ENCODE results near the gene F13B.

The F13B gene

GRCh38 chr1:197073978-197074377 is 6.9 kb upstream of the F13B start:
- TF ChIP-seq GATA2 (IDR thresholded peaks at IDR 0.05; ENCODE audit: low read depth, low read length) (no peak), GATA3 (IDR thresholded peaks at IDR 0.05; ENCODE audit: low read depth, low read length) (no peak)

DNA sequence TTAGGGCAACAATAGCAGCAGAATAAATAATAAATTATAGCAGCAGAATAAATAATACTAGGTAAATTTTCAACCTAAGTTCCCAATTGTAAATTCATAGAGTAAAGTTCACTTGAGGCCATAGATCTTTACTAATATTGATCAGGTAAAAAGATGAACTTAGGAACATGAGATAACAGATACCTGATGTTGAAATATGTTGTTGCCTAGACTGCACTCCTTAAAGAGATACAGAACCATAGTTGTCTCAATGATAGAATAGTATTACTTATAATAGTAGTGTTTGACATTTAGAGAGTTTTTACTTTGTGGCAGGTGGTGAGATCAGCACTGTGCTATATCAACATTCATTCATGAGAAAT is 378 bp upstream of the F13B start:
- TF ChIP-seq GATA2 (IDR thresholded peaks at IDR 0.05; ENCODE audit: low read depth, low read length) (no peak), GATA3 (IDR thresholded peaks at IDR 0.05; ENCODE audit: low read depth, low read length) (no peak)

DNA sequence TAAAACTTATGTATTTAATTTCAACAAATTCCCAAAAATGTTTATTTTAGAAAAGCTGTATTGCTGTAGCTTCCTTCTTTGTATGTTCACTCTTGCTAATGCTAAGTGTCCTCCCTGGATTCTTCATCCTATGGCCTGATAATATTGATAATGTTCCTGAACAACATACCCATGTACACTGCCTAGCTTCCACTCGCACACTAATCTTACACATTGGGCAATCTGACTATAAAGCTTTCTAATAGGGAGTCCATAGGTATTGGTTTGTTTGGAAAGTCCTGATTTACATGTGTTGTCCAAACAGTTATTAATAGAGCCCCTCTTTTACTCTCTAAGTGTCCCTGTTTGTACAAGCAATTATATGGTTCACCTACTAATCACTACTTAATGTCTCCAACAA is 783 bp downstream of the F13B start:
- TF ChIP-seq GATA2 (IDR thresholded peaks at IDR 0.05; ENCODE audit: low read depth, low read length) (no peak), GATA3 (IDR thresholded peaks at IDR 0.05; ENCODE audit: low read depth, low read length) (no peak)

DNA sequence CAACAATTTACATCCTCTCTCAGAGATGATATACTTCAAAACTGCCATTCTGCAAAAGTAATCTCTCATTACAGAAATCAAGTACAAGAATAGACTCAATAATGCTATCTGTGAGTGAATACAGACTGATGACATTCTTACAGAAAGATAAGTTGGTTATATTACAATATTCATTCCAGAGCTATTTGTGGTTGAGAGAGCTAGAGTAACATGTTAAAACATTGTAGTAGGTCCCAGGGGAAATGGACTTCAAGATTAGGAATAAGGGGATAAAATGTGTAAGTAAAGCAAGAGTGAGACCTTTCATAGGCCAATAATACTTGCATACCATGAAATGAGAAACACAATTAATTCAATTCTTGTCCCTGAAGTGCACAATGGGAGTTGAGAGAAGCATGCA is 1.5 kb downstream of the F13B start:
- TF ChIP-seq GATA3 (IDR thresholded peaks at IDR 0.05; ENCODE audit: low read depth, low read length) (no peak), GATA2 (IDR thresholded peaks at IDR 0.05; ENCODE audit: low read depth, low read length) (no peak)

- TF ChIP-seq GATA2 (IDR thresholded peaks at IDR 0.05; ENCODE audit: low read depth, low read length), result no peak
- no peak for TF ChIP-seq GATA3 (IDR thresholded peaks at IDR 0.05; ENCODE audit: low read depth, low read length)
Observed at GRCh38 chr1:197063212-197063611, 3.8 kb downstream of the F13B start.

GRCh38 chr1:197062692-197063091 is 4.4 kb downstream of the F13B start:
- TF ChIP-seq GATA3 (IDR thresholded peaks at IDR 0.05; ENCODE audit: low read depth, low read length), result no peak

DNA sequence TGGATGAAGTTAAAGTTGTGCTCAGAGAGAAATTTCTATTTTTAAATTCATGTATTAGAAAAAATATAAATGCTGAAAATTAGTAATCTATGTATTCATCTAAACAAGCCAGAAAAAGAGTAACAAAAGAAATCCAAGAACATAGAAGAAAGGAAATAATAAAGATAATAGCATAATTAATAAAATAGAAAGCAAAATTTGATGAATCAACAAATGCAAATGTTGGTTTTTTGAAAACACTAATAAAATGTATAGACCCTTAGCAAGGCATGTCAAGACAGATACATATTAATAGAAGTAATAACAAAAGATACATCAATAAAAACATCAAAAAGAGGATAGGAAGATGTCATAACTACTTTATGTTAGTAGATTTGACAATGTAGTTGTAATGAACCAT is 18.0 kb downstream of the F13B start:
- TF ChIP-seq GATA3 (IDR thresholded peaks at IDR 0.05; ENCODE audit: low read depth, low read length) (no peak), GATA2 (IDR thresholded peaks at IDR 0.05; ENCODE audit: low read depth, low read length) (no peak)

DNA sequence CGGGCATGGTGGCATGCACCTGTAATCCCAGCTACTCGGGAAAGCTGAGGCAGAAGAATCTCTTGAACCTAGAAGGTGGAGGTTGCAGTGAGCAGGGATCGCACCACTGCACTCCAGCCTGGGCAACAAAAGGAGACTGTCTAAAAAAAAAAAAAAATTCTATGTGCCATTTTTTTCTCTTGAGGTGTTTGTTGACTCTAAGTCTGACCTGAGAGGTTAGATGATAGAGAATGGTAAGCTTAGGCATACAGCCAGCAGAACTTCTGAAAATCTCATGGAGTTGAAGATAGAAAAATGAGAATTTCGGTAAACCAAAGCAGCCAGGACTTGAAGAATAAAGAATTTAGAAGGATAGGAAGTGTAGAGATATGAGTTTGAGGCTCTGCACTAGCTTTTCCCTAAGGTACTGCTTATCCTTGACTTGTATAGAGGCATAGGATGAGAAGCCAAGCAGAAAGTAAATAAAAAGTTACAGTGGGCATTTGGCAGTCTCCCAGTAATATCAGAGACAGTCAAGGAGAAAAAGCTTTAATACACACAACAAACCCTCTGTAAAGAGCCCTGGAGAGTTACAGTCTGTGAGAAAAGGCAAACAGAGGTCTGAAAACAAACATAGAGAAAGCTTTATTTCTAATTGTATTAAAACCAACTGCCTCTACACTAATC is 24.3 kb downstream of the F13B start:
- TF ChIP-seq GATA3 (IDR thresholded peaks at IDR 0.05; ENCODE audit: low read depth, low read length) (no peak), GATA2 (IDR thresholded peaks at IDR 0.05; ENCODE audit: low read depth, low read length) (no peak)

DNA sequence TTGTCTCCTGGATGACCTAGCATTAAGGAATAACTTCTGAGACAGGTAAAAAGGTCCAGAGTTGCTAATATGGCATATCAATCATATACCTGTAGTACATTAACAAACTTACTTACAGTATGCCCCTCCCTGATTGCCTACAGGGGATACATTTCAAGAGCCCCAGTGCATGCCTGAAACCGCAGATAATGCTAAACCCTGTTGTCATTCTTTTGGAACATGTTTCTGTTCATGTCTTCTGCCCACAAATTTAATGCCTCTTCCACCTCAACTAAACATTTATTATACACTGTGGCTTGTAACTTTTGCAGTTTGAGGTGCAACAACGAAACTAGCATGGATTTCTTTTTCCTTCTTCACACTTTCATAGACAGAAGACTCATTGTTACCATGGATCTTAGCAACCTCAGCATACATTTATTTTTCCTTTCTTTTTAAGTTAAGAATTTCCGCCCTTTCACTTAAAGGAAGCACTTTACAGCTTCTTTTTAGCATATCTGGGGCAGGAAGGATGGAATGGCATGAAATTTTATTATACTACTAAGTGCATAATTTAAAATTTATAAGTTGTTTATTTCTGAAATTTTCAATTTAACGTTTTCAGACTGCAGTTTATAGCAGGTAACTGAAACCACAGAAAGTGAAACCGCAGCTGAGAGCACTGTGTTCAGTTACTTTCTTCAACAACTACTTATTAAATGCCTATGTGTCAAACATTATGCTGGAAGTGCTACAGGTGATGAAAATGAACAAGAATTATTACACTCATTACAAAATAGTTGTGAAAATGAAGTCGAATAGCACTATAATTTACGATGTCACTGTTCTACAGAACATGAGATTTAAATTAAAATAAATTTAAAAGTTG is 25.3 kb downstream of the F13B start:
- TF ChIP-seq GATA2 (IDR thresholded peaks at IDR 0.05; ENCODE audit: low read depth, low read length) (no peak), GATA3 (IDR thresholded peaks at IDR 0.05; ENCODE audit: low read depth, low read length) (no peak)

DNA sequence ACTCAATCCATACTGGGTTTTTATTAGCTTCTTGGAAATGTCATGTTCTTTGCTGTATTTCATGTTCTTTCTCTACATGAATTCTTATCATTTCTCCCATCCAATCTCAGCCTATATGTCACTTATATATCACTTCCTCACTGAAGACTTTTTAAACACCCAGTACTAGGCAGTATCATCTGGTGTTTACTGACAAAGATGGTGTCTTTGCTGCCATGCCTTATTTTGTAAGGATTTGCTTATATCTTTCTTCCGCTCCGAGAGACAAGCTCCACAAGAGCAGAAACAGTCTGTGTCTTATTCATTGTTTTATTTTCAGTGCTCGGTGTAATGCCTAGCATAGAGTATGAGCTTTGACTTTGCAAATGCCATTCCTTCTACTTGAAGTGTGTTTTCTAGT is 30.2 kb downstream of the F13B start:
- no peak for TF ChIP-seq GATA2 (IDR thresholded peaks at IDR 0.05; ENCODE audit: low read depth, low read length)

DNA sequence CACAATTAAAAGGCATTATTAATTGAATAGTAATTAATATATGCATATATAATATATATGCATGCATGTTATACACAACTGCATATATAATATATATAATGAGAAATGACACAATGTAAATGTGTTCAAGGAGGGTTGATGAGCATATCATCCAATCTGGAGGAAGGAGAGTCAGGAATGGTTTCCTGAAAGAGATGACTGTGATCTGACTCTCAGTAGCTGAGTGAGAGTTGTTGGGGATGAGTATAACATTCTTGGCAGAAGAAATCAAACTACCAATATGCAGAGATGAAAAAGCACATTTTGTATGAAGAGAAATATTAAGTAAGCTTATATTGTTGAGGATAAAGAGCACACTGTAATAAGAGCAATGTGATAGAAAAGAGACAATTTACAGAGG is 37.3 kb downstream of the F13B start:
- no peak for TF ChIP-seq GATA2 (IDR thresholded peaks at IDR 0.05; ENCODE audit: low read depth, low read length)
- no peak for TF ChIP-seq GATA3 (IDR thresholded peaks at IDR 0.05; ENCODE audit: low read depth, low read length)

DNA sequence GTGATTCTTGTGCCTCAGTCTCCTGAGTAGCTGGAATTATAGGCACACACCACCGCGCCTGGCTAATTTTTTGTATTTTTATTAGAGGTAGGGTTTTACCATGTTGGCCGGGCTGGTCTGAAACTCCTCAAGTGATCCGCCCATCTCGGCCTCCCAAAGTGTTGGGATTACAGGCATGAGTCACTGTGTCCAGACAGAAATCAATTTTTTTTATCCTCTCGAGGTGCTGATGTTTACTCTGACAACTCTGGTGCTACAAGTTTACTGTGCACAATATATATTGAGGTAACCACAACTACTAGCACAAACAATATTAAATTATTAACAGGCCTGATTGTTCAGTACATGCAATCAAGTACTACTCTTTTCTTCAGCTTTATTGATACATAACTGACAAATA is 39.7 kb downstream of the F13B start:
- no peak for TF ChIP-seq GATA2 (IDR thresholded peaks at IDR 0.05; ENCODE audit: low read depth, low read length)
- no peak for TF ChIP-seq GATA3 (IDR thresholded peaks at IDR 0.05; ENCODE audit: low read depth, low read length)

GRCh38 chr1:197024460-197024859 is 42.6 kb downstream of the F13B start:
- TF ChIP-seq GATA2 (IDR thresholded peaks at IDR 0.05; ENCODE audit: low read depth, low read length) (no peak), GATA3 (IDR thresholded peaks at IDR 0.05; ENCODE audit: low read depth, low read length) (no peak)

- TF ChIP-seq GATA3 (IDR thresholded peaks at IDR 0.05; ENCODE audit: low read depth, low read length) (no peak), GATA2 (IDR thresholded peaks at IDR 0.05; ENCODE audit: low read depth, low read length) (no peak)
Observed at GRCh38 chr1:197021716-197022115, 45.3 kb downstream of the F13B start.

DNA sequence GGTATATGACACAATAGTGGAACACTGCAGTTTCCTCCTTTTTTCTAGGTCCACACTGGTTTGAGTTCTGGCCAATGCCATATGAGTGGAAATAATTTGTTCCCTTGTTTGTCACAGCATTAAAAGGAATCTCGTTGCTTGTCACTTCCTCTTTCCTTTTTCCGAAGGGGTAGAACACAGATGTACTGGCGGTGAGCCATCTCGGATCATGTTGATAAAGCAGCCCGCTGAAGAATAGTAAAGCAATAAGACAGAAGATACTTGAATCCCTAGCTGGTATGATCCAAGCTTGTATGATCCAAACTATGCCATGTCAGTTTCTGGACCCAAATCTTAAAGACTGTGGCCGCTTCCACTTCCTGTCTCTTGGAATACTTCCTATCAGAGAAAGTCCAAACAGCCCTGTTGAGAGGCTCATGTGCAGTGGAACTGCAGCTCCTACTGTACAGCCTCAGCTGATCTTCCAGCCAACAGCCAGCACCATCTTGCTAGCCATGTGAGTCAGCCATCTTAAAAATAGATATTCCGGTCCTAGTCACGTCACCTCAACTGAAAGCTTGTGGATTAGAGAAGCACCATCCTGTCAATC is 49.4 kb downstream of the F13B start:
- TF ChIP-seq GATA2 (IDR thresholded peaks at IDR 0.05; ENCODE audit: low read depth, low read length) (peak; percentile 60; the same call in 1 of the 2 replicates), GATA3 (IDR thresholded peaks at IDR 0.05; ENCODE audit: low read depth, low read length) (0 out of 2 replicates have a peak, but pooled peaks have one; percentile 11)
